Measurements from ENCODE around the gene LRRC71. TPM values are rescaled to one million over a fixed set of nuclear protein-coding genes. Genes with fewer than 3 reads are reported as not detected.

LRRC71 gene
- total RNA-seq, 1 donor from 2014 or later = not detected

GRCh38 chr1:156892190-156893047, 28.0 kb upstream of the LRRC71 start:
- peaks cover 4% of the 10 kb centered on the region for H3K4me1 Mint-ChIP-seq (ENCODE audit: low read depth)
- H3K9me3 Mint-ChIP-seq (ENCODE audit: low read depth) = no peaks in the 10 kb centered on the region
- H3K4me3 Mint-ChIP-seq (ENCODE audit: low read depth) = peak overlapping the region; percentile 41
- no peak overlapping the region for H3K27ac Mint-ChIP-seq
- peaks cover 76% of the 10 kb centered on the region for H3K27me3 Mint-ChIP-seq
- TF ChIP-seq CTCF (IDR thresholded peaks at IDR 0.05; ENCODE audit: unreplicated experiment) = peak; percentile 90
- DNase-seq (ENCODE audit: low spot score, unreplicated experiment) = peak; percentile 89
- no peaks in the 10 kb centered on the region for H3K36me3 Mint-ChIP-seq (ENCODE audit: insufficient read depth)

- Mint-ChIP-seq H3K27ac (no peak within 1 kb of the TSS), H3K4me3 (ENCODE audit: low read depth) (peak within 1 kb of the TSS; percentile 41), H3K4me1 (ENCODE audit: low read depth) (peaks cover 4% of the 10 kb centered on the region), H3K9me3 (ENCODE audit: low read depth) (no peaks in the 10 kb centered on the region), H3K36me3 (ENCODE audit: insufficient read depth) (no peaks in the 10 kb centered on the region), H3K27me3 (peaks cover 81% of the 10 kb centered on the region)
- no peak for DNase-seq (ENCODE audit: low spot score, unreplicated experiment)
- peak; percentile 32 for TF ChIP-seq CTCF (IDR thresholded peaks at IDR 0.05; ENCODE audit: unreplicated experiment)
Measured at GRCh38 chr1:156893048-156893953, 27.1 kb upstream of the LRRC71 start, which contains the start of gene PEAR1. Gene PEAR1, plus strand, starts transcription at chr1:156893718. Its CDS starts 10,209 bp downstream, at chr1:156903927.

- no peaks in the 10 kb centered on the region for H3K36me3 Mint-ChIP-seq (ENCODE audit: insufficient read depth)
- H3K27ac Mint-ChIP-seq = no peak overlapping the region
- H3K27me3 Mint-ChIP-seq = peaks cover 84% of the 10 kb centered on the region
- H3K4me1 Mint-ChIP-seq (ENCODE audit: low read depth) = peaks cover 4% of the 10 kb centered on the region
- no peak overlapping the region for H3K4me3 Mint-ChIP-seq (ENCODE audit: low read depth)
- no peak for DNase-seq (ENCODE audit: low spot score, unreplicated experiment)
- TF ChIP-seq CTCF (IDR thresholded peaks at IDR 0.05; ENCODE audit: unreplicated experiment) = no peak
- no peaks in the 10 kb centered on the region for H3K9me3 Mint-ChIP-seq (ENCODE audit: low read depth)
Measured at GRCh38 chr1:156894001-156894400, 26.4 kb upstream of the LRRC71 start.

GRCh38 chr1:156894711-156895454, 25.5 kb upstream of the LRRC71 start:
- Mint-ChIP-seq H3K27ac (no peak overlapping the region), H3K36me3 (ENCODE audit: insufficient read depth) (no peaks in the 10 kb centered on the region), H3K9me3 (ENCODE audit: low read depth) (no peaks in the 10 kb centered on the region), H3K4me1 (ENCODE audit: low read depth) (peaks cover 4% of the 10 kb centered on the region), H3K27me3 (peaks cover 86% of the 10 kb centered on the region), H3K4me3 (ENCODE audit: low read depth) (no peak overlapping the region)
- TF ChIP-seq CTCF (IDR thresholded peaks at IDR 0.05; ENCODE audit: unreplicated experiment) = no peak
- no peak for DNase-seq (ENCODE audit: low spot score, unreplicated experiment)
